Measurements from ENCODE around the gene FNDC5.

DNA sequence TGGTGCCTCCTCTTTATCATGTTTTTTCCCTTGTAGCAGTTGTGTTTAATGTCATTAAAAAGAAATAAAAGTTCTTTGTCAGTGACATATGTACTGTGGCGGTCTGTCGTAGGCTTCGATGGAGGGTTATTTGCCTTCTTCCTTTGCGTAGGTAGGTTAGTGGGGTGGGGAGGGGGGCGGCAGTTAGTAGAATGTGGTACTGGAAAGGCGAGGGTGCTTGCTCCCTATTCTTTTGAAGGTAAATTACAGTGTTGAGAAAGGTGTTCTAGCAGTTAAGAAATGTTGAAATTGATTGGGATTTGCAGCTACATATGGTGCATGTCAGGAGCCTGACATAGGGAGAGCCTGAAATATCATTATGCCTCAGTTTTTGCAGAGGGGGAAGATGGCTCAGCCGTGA is 11.9 kb downstream of the FNDC5 start:
- TF ChIP-seq, protein P1, sequence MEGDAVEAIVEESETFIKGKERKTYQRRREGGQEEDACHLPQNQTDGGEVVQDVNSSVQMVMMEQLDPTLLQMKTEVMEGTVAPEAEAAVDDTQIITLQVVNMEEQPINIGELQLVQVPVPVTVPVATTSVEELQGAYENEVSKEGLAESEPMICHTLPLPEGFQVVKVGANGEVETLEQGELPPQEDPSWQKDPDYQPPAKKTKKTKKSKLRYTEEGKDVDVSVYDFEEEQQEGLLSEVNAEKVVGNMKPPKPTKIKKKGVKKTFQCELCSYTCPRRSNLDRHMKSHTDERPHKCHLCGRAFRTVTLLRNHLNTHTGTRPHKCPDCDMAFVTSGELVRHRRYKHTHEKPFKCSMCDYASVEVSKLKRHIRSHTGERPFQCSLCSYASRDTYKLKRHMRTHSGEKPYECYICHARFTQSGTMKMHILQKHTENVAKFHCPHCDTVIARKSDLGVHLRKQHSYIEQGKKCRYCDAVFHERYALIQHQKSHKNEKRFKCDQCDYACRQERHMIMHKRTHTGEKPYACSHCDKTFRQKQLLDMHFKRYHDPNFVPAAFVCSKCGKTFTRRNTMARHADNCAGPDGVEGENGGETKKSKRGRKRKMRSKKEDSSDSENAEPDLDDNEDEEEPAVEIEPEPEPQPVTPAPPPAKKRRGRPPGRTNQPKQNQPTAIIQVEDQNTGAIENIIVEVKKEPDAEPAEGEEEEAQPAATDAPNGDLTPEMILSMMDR (conservative IDR thresholded peaks at IDR 0.05; ENCODE audit: low read length), result no peak
- no peak for TF ChIP-seq EZH2phosphoT487 (IDR thresholded peaks at IDR 0.05; ENCODE audit: borderline replicate concordance)

All from Loucy (cell line).